WTC11 (cell line): ENCODE data around the gene PAK6. TPM values are rescaled to one million over a fixed set of nuclear protein-coding genes. Genes with fewer than 3 reads are reported as not detected.

Source experiments
- ATAC-seq: fragments of 200-7000 bp; cut with Tn5 transposase; 2 replicates; pipeline ENCODE4 v1.10.0; 2021; ENCODE audit warnings: mild to moderate bottlenecking, moderate library complexity
- CTCF ChIA-PET: fragments of 300-600 bp; sonication (Branson Sonifier 250); formaldehyde crosslinking; loops from one replicate; lab custom pipeline; 2021; ENCODE audit warnings: antibody characterized with exemption; lab: Charles Lee
- POLR2A ChIA-PET: fragments of 350-600 bp; sonication (Branson Sonifier 250); formaldehyde crosslinking; loops from one replicate; lab custom pipeline; 2021; ENCODE audit warnings: antibody characterized with exemption; lab: Charles Lee
- DNase-seq: peaks from one replicate; pipeline ENCODE4 v3.0.0; 2021; ENCODE audit warnings: low spot score
- H3K27ac Mint-ChIP-seq: 2 replicates; pipeline ENCODE4 v1.8.0; 2021; ENCODE audit warnings: mixed read lengths
- H3K27me3 Mint-ChIP-seq: 2 replicates; pipeline ENCODE4 v1.8.0; 2021; ENCODE audit warnings: low read depth, mild to moderate bottlenecking, moderate library complexity, mixed read lengths
- H3K36me3 Mint-ChIP-seq: 2 replicates; pipeline ENCODE4 v1.8.0; 2021; ENCODE audit warnings: mixed read lengths
- H3K4me1 Mint-ChIP-seq: 2 replicates; pipeline ENCODE4 v1.8.0; 2022; ENCODE audit warnings: mixed read lengths
- H3K4me3 Mint-ChIP-seq: 2 replicates; pipeline ENCODE4 v1.8.0; 2021; ENCODE audit warnings: mild to moderate bottlenecking, moderate library complexity, mixed read lengths
- H3K9me3 Mint-ChIP-seq: 2 replicates; pipeline ENCODE4 v1.8.0; 2021; ENCODE audit warnings: mixed read lengths
- CBFB ChIP-seq: sonication (generic); formaldehyde crosslinking; IDR thresholded peaks from 2 replicates; pipeline ENCODE4 v1.8.1; 2022; ENCODE audit warnings: mild to moderate bottlenecking, low read depth, missing genetic modification reagents
- CREB1 ChIP-seq: sonication (generic); formaldehyde crosslinking; IDR thresholded peaks from 2 replicates; pipeline ENCODE4 v1.8.0; 2023; ENCODE audit warnings: mild to moderate bottlenecking, missing genetic modification reagents
- CREM ChIP-seq: sonication (generic); formaldehyde crosslinking; IDR thresholded peaks from 2 replicates; pipeline ENCODE4 v1.8.1; 2022; ENCODE audit warnings: mild to moderate bottlenecking, missing genetic modification reagents, moderate library complexity
- ELF4 ChIP-seq: sonication (generic); formaldehyde crosslinking; IDR thresholded peaks from 2 replicates; pipeline ENCODE4 v1.8.1; 2022; ENCODE audit warnings: low read depth, mild to moderate bottlenecking, moderate library complexity, missing genetic modification reagents
- EMX1 ChIP-seq: fragments of 250-450 bp; sonication (Bioruptor Pico); IDR thresholded peaks from 2 replicates; pipeline ENCODE4 v1.8.0; 2021; ENCODE audit warnings: mild to moderate bottlenecking
- FOXK1 ChIP-seq: sonication (generic); formaldehyde crosslinking; IDR thresholded peaks from 2 replicates; pipeline ENCODE4 v1.8.0; 2022; ENCODE audit warnings: mild to moderate bottlenecking, moderate library complexity, missing genetic modification reagents
- FOXP1 ChIP-seq: sonication (generic); formaldehyde crosslinking; IDR thresholded peaks from 2 replicates; pipeline ENCODE4 v1.8.0; 2022; ENCODE audit warnings: missing genetic modification reagents, mild to moderate bottlenecking, moderate library complexity, borderline replicate concordance
- GABPB1 ChIP-seq: sonication (generic); formaldehyde crosslinking; IDR thresholded peaks from 2 replicates; pipeline ENCODE4 v1.8.1; 2023; ENCODE audit warnings: mild to moderate bottlenecking, missing genetic modification reagents
- KAT7 ChIP-seq: sonication (generic); formaldehyde crosslinking; IDR thresholded peaks from 2 replicates; pipeline ENCODE4 v1.8.1; 2023; ENCODE audit warnings: missing genetic modification reagents, mild to moderate bottlenecking, borderline replicate concordance
- MXD4 ChIP-seq: fragments of 250-450 bp; sonication (Bioruptor Pico); IDR thresholded peaks from 2 replicates; pipeline ENCODE4 v1.8.0; 2021; ENCODE audit warnings: mild to moderate bottlenecking, moderate library complexity, borderline replicate concordance
- NR2C2 ChIP-seq: sonication (generic); formaldehyde crosslinking; IDR thresholded peaks from 2 replicates; pipeline ENCODE4 v1.8.0; 2022; ENCODE audit warnings: mild to moderate bottlenecking, missing genetic modification reagents
- SP1 ChIP-seq: sonication (generic); formaldehyde crosslinking; conservative IDR thresholded peaks from 2 replicates; pipeline ENCODE4 v1.8.1; 2022; ENCODE audit warnings: missing genetic modification reagents
- TEAD4 ChIP-seq: sonication (generic); formaldehyde crosslinking; IDR thresholded peaks from 2 replicates; pipeline ENCODE4 v1.8.0; 2022; ENCODE audit warnings: mild to moderate bottlenecking, missing genetic modification reagents
- ZBTB21 ChIP-seq: sonication (generic); formaldehyde crosslinking; IDR thresholded peaks from 2 replicates; pipeline ENCODE4 v1.8.1; 2023; ENCODE audit warnings: mild to moderate bottlenecking, missing genetic modification reagents, borderline replicate concordance
- ZNF416 ChIP-seq: fragments of 250-450 bp; sonication (Bioruptor Pico); IDR thresholded peaks from 2 replicates; pipeline ENCODE4 v1.9.0; 2021; ENCODE audit warnings: mild to moderate bottlenecking, inconsistent platforms
- ZNF671 ChIP-seq: fragments of 250-450 bp; sonication (Bioruptor Pico); IDR thresholded peaks from 2 replicates; pipeline ENCODE4 v1.8.0; 2021; ENCODE audit warnings: mild to moderate bottlenecking
- total RNA-seq: library from RNA; stranded (reverse); gene quantifications from 3 replicates; pipeline ENCODE4 v1.2.3, GENCODE V29; 2021
- TF ChIP-seq, protein P1 (sequence below): sonication (generic); formaldehyde crosslinking; IDR thresholded peaks from 2 replicates; pipeline ENCODE4 v1.8.1; 2023; ENCODE audit warnings: mild to moderate bottlenecking, missing genetic modification reagents
- TF ChIP-seq, protein P2 (sequence below): fragments of 200-600 bp; IDR thresholded peaks from 2 replicates; pipeline ENCODE4 v1.8.0; 2022; ENCODE audit warnings: antibody characterized with exemption
- TF ChIP-seq, protein P3 (sequence below): sonication (generic); formaldehyde crosslinking; IDR thresholded peaks from 2 replicates; pipeline ENCODE4 v1.8.1; 2022; ENCODE audit warnings: low read depth, mild to moderate bottlenecking, moderate library complexity, missing genetic modification reagents, borderline replicate concordance
- TF ChIP-seq, protein P4 (sequence below): sonication (generic); formaldehyde crosslinking; IDR thresholded peaks from 2 replicates; pipeline ENCODE4 v1.8.0; 2023; ENCODE audit warnings: missing genetic modification reagents, mild to moderate bottlenecking, borderline replicate concordance
- TF ChIP-seq, protein P5 (sequence below): sonication (generic); formaldehyde crosslinking; IDR thresholded peaks from 2 replicates; pipeline ENCODE4 v1.8.1; 2023; ENCODE audit warnings: mild to moderate bottlenecking, moderate library complexity, missing genetic modification reagents

Gene PAK6
- total RNA-seq, 1 experiment from 2014 or later = 11.7 TPM

DNA sequence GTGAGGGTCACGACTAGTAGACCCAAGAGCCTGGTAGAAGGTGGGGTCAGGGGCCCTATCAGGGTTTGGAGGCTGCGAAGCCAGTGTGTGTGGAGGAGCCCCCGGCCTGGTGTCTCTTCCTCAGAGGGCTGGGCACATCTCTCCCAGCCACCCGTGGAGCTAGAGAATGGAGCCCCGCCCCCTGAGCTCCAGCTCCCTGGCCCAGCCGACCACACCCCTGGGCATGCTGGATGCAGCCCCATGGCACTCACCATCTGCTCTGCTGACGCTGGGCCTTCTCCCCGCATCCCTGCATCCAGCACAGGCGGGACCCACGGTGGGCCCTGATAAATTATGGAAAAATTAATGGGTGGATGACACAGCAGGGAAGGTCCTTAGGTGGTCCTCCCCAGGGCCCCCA lies 26.5 kb downstream of the PAK6 start (continued):
- no peak for TF ChIP-seq EMX1 (CRISPR knock-in tag)

DNA sequence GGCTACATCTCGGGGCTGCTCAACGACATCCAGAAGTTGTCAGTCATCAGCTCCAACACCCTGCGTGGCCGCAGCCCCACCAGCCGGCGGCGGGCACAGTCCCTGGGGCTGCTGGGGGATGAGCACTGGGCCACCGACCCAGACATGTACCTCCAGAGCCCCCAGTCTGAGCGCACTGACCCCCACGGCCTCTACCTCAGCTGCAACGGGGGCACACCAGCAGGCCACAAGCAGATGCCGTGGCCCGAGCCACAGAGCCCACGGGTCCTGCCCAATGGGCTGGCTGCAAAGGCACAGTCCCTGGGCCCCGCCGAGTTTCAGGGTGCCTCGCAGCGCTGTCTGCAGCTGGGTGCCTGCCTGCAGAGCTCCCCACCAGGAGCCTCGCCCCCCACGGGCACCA lies 27.0 kb downstream of the PAK6 start:
- no peak overlapping the region for H3K4me3 Mint-ChIP-seq
- no peak for ATAC-seq
- TF ChIP-seq ZBTB21 (CRISPR knock-in tag) (no peak), NR2C2 (CRISPR knock-in tag) (no peak), CREB1 (CRISPR knock-in tag) (no peak), ZNF671 (CRISPR knock-in tag) (no peak), GABPB1 (CRISPR knock-in tag) (no peak), FOXP1 (no peak), SP1 (no peak), ELF4 (no peak)
- TF ChIP-seq, protein P1, sequence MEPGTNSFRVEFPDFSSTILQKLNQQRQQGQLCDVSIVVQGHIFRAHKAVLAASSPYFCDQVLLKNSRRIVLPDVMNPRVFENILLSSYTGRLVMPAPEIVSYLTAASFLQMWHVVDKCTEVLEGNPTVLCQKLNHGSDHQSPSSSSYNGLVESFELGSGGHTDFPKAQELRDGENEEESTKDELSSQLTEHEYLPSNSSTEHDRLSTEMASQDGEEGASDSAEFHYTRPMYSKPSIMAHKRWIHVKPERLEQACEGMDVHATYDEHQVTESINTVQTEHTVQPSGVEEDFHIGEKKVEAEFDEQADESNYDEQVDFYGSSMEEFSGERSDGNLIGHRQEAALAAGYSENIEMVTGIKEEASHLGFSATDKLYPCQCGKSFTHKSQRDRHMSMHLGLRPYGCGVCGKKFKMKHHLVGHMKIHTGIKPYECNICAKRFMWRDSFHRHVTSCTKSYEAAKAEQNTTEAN (CRISPR knock-in tag) = no peak
- TF ChIP-seq, protein P2, sequence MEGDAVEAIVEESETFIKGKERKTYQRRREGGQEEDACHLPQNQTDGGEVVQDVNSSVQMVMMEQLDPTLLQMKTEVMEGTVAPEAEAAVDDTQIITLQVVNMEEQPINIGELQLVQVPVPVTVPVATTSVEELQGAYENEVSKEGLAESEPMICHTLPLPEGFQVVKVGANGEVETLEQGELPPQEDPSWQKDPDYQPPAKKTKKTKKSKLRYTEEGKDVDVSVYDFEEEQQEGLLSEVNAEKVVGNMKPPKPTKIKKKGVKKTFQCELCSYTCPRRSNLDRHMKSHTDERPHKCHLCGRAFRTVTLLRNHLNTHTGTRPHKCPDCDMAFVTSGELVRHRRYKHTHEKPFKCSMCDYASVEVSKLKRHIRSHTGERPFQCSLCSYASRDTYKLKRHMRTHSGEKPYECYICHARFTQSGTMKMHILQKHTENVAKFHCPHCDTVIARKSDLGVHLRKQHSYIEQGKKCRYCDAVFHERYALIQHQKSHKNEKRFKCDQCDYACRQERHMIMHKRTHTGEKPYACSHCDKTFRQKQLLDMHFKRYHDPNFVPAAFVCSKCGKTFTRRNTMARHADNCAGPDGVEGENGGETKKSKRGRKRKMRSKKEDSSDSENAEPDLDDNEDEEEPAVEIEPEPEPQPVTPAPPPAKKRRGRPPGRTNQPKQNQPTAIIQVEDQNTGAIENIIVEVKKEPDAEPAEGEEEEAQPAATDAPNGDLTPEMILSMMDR = no peak
- TF ChIP-seq, protein P3, sequence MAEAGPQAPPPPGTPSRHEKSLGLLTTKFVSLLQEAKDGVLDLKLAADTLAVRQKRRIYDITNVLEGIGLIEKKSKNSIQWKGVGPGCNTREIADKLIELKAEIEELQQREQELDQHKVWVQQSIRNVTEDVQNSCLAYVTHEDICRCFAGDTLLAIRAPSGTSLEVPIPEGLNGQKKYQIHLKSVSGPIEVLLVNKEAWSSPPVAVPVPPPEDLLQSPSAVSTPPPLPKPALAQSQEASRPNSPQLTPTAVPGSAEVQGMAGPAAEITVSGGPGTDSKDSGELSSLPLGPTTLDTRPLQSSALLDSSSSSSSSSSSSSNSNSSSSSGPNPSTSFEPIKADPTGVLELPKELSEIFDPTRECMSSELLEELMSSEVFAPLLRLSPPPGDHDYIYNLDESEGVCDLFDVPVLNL (CRISPR knock-in tag) = no peak
- TF ChIP-seq, all 79 proteins: peak for 0
- ChIA-PET CTCF (interaction anchor here (0.9 to 7.5 kb wide), 6 partner anchors 8 to 189 kb away, joined by 3 to 123 read pairs (median 7); no protein-coding TSS in a partner anchor), POLR2A (interaction anchor here (0.5 kb wide), 1 partner anchor 49 kb away, joined by 3 read pairs; no protein-coding TSS in a partner anchor)
- H3K36me3 Mint-ChIP-seq = no peaks in the 10 kb centered on the region
- H3K4me1 Mint-ChIP-seq = peaks cover 12% of the 10 kb centered on the region
- H3K27ac Mint-ChIP-seq = no peak overlapping the region
- H3K9me3 Mint-ChIP-seq = no peaks in the 10 kb centered on the region
- no peaks in the 10 kb centered on the region for H3K27me3 Mint-ChIP-seq
- DNase-seq = no peak

DNA sequence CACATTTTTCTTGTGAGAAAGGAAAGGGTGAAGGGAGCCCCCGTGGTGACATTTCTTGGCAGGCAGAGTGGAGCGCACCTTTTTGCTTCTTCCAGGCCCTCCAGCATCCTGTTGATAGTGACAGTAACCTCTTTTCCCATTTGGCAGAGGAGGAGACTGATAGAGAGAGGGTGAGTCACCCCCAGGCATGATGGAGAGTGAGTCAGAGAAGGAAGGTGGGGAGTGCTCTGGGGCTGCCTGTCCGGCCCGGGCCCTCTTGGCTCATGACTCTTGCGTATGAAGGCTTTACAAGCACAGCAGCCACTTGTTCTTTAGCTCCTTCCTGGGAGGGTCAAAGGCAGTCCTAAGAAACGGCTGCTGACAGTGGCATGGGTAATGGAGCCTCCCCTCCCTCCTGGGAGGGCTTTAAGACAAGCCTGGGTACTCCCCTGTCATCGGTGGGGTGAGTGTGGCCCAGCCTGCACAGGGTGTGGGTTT lies 28.0 kb downstream of the PAK6 start:
- peaks cover 12% of the 10 kb centered on the region for H3K4me1 Mint-ChIP-seq
- H3K4me3 Mint-ChIP-seq = no peak overlapping the region
- no peak overlapping the region for H3K27ac Mint-ChIP-seq
- ATAC-seq (no peak), DNase-seq (no peak)
- no peaks in the 10 kb centered on the region for H3K27me3 Mint-ChIP-seq
- no peaks in the 10 kb centered on the region for H3K36me3 Mint-ChIP-seq
- ChIA-PET CTCF (interaction anchor here (1.0 to 7.5 kb wide), 3 partner anchors 7 to 73 kb away, joined by 3 to 123 read pairs (median 23); no protein-coding TSS in a partner anchor), POLR2A (no interaction called here)
- H3K9me3 Mint-ChIP-seq = no peaks in the 10 kb centered on the region
- TF ChIP-seq, protein P1 (CRISPR knock-in tag) = no peak
- TF ChIP-seq TEAD4 (CRISPR knock-in tag) (no peak), ZNF671 (CRISPR knock-in tag) (no peak), CREM (CRISPR knock-in tag) (no peak), GABPB1 (CRISPR knock-in tag) (no peak), ELF4 (no peak), ZBTB21 (CRISPR knock-in tag) (no peak), FOXK1 (CRISPR knock-in tag) (no peak), ZNF416 (no peak), KAT7 (CRISPR knock-in tag) (no peak), MXD4 (no peak), CBFB (CRISPR knock-in tag) (no peak)
- TF ChIP-seq, protein P4, sequence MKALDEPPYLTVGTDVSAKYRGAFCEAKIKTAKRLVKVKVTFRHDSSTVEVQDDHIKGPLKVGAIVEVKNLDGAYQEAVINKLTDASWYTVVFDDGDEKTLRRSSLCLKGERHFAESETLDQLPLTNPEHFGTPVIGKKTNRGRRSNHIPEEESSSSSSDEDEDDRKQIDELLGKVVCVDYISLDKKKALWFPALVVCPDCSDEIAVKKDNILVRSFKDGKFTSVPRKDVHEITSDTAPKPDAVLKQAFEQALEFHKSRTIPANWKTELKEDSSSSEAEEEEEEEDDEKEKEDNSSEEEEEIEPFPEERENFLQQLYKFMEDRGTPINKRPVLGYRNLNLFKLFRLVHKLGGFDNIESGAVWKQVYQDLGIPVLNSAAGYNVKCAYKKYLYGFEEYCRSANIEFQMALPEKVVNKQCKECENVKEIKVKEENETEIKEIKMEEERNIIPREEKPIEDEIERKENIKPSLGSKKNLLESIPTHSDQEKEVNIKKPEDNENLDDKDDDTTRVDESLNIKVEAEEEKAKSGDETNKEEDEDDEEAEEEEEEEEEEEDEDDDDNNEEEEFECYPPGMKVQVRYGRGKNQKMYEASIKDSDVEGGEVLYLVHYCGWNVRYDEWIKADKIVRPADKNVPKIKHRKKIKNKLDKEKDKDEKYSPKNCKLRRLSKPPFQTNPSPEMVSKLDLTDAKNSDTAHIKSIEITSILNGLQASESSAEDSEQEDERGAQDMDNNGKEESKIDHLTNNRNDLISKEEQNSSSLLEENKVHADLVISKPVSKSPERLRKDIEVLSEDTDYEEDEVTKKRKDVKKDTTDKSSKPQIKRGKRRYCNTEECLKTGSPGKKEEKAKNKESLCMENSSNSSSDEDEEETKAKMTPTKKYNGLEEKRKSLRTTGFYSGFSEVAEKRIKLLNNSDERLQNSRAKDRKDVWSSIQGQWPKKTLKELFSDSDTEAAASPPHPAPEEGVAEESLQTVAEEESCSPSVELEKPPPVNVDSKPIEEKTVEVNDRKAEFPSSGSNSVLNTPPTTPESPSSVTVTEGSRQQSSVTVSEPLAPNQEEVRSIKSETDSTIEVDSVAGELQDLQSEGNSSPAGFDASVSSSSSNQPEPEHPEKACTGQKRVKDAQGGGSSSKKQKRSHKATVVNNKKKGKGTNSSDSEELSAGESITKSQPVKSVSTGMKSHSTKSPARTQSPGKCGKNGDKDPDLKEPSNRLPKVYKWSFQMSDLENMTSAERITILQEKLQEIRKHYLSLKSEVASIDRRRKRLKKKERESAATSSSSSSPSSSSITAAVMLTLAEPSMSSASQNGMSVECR (CRISPR knock-in tag) = no peak
- TF ChIP-seq, protein P5, sequence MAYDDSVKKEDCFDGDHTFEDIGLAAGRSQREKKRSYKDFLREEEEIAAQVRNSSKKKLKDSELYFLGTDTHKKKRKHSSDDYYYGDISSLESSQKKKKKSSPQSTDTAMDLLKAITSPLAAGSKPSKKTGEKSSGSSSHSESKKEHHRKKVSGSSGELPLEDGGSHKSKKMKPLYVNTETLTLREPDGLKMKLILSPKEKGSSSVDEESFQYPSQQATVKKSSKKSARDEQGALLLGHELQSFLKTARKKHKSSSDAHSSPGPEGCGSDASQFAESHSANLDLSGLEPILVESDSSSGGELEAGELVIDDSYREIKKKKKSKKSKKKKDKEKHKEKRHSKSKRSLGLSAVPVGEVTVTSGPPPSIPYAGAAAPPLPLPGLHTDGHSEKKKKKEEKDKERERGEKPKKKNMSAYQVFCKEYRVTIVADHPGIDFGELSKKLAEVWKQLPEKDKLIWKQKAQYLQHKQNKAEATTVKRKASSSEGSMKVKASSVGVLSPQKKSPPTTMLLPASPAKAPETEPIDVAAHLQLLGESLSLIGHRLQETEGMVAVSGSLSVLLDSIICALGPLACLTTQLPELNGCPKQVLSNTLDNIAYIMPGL (CRISPR knock-in tag) = no peak
